Measurements from ENCODE around the gene SFT2D2. TPM values are rescaled to one million over a fixed set of nuclear protein-coding genes. Genes with fewer than 3 reads are reported as not detected.

SFT2D2 gene
- total RNA-seq, 1 donor from 2014 or later, result 13.3 TPM

DNA sequence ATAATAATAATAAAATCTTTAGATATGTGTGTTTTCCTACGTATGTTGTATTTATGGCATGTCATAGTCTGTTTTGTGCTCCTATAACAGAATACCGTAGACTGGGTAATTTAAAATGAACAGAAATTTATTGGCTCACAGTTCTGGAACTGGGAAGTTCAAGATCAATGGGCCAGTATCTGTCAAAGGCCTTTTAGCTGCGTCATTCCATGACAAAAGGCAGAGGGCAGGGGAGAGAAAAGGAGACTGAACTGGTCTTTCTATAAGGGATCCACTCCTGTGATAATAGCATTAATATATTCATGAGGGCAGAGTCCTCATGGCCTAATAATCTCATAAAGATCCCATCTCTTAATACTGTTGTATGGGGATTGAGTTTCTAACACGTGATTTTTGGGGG lies 7.1 kb upstream of the SFT2D2 start:
- Histone ChIP-seq H3K4me1 (peaks cover 5% of the 10 kb centered on the region), H3K36me3 (no peaks in the 10 kb centered on the region), H3K27me3 (ENCODE audit: low read depth) (no peaks in the 10 kb centered on the region), H3K4me3 (no peak overlapping the region), H3K9me3 (replicated peaks) (peaks cover 7% of the 10 kb centered on the region), H3K27ac (replicated peaks) (no peak overlapping the region)
- TF ChIP-seq, protein P1, sequence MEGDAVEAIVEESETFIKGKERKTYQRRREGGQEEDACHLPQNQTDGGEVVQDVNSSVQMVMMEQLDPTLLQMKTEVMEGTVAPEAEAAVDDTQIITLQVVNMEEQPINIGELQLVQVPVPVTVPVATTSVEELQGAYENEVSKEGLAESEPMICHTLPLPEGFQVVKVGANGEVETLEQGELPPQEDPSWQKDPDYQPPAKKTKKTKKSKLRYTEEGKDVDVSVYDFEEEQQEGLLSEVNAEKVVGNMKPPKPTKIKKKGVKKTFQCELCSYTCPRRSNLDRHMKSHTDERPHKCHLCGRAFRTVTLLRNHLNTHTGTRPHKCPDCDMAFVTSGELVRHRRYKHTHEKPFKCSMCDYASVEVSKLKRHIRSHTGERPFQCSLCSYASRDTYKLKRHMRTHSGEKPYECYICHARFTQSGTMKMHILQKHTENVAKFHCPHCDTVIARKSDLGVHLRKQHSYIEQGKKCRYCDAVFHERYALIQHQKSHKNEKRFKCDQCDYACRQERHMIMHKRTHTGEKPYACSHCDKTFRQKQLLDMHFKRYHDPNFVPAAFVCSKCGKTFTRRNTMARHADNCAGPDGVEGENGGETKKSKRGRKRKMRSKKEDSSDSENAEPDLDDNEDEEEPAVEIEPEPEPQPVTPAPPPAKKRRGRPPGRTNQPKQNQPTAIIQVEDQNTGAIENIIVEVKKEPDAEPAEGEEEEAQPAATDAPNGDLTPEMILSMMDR (IDR thresholded peaks at IDR 0.05; ENCODE audit: borderline replicate concordance), result no peak
- intact Hi-C loops (cut with micrococcal nuclease), result no loop called here
- no peak for DNase-seq

DNA sequence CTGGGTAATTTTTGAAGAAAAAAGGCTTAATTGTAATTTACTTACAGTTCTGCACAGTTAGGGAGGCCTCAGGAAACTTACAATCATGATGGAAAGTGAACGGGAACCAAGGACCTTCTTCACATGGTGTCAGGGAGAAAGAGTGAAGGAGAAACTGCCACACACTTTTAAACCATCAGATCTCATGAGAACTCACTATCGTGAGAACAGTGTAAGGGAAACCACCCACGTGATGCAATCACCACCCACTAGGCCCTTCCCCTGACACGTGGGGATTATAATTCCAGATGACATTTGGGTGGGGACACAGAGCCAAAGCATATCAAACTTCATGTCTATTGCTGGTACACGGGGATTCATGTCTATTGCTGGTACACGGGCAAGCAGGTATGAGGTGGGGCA lies 5.3 kb upstream of the SFT2D2 start:
- Histone ChIP-seq H3K27ac (replicated peaks) (no peak overlapping the region), H3K4me1 (peaks cover 11% of the 10 kb centered on the region), H3K9me3 (replicated peaks) (peaks cover 4% of the 10 kb centered on the region), H3K27me3 (ENCODE audit: low read depth) (no peaks in the 10 kb centered on the region), H3K36me3 (no peaks in the 10 kb centered on the region), H3K4me3 (no peak overlapping the region)
- intact Hi-C loops (cut with micrococcal nuclease), result no loop called here
- TF ChIP-seq, protein P1 (IDR thresholded peaks at IDR 0.05; ENCODE audit: borderline replicate concordance), result no peak
- no peak for DNase-seq

DNA sequence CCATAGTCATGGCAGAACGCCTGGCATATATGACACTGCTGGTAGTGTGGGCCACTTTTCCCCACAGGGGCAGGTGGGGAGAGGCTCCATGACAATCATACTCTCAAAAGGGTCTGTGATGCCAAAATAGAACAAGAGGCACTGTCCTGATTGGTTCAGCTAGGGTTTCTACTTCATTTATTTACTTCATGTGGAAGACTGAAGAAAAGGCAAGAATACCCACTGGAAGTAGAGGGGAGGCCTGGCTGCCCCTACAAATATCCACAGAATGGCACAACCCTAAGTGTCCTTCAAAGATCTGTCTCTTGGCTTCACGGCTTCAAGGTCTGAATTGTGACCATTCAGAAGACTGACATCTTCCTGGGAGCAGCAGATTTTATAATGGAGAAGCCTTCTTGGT lies 4.5 kb upstream of the SFT2D2 start:
- peaks cover 19% of the 10 kb centered on the region for H3K4me1 ChIP-seq
- peaks cover 4% of the 10 kb centered on the region for H3K9me3 ChIP-seq (replicated peaks)
- intact Hi-C loops (cut with micrococcal nuclease), result no loop called here
- no peaks in the 10 kb centered on the region for H3K27me3 ChIP-seq (ENCODE audit: low read depth)
- TF ChIP-seq, protein P1 (IDR thresholded peaks at IDR 0.05; ENCODE audit: borderline replicate concordance), result no peak
- no peak overlapping the region for H3K27ac ChIP-seq (replicated peaks)
- H3K4me3 ChIP-seq, result no peak overlapping the region
- no peak for DNase-seq
- H3K36me3 ChIP-seq, result no peaks in the 10 kb centered on the region

DNA sequence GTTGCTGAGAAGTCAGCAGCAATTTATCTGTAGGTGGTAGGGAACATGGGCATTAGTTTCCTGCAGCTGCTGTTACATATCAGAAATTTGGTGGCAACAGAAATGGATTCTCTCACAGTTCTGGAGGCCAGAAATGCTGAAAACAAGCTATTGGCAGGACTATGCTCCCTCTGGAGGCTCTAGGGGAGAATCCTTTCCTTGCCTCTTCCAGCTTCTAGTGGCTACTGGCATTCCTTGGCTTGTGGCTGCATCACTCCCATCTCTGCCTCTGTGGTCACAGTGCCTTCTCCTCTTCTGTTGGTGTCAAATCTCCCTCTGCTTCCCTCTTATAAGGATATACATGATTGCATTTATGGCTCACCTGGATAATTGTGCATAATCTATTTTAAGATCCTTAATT lies 2.5 kb upstream of the SFT2D2 start:
- H3K36me3 ChIP-seq, result no peaks in the 10 kb centered on the region
- no peak for DNase-seq
- no peaks in the 10 kb centered on the region for H3K27me3 ChIP-seq (ENCODE audit: low read depth)
- intact Hi-C loops (cut with micrococcal nuclease), result no loop called here
- H3K27ac ChIP-seq (replicated peaks), result no peak overlapping the region
- no peak overlapping the region for H3K4me3 ChIP-seq
- H3K9me3 ChIP-seq (replicated peaks), result peaks cover 4% of the 10 kb centered on the region
- TF ChIP-seq, protein P1 (IDR thresholded peaks at IDR 0.05; ENCODE audit: borderline replicate concordance), result no peak
- peaks cover 34% of the 10 kb centered on the region for H3K4me1 ChIP-seq

DNA sequence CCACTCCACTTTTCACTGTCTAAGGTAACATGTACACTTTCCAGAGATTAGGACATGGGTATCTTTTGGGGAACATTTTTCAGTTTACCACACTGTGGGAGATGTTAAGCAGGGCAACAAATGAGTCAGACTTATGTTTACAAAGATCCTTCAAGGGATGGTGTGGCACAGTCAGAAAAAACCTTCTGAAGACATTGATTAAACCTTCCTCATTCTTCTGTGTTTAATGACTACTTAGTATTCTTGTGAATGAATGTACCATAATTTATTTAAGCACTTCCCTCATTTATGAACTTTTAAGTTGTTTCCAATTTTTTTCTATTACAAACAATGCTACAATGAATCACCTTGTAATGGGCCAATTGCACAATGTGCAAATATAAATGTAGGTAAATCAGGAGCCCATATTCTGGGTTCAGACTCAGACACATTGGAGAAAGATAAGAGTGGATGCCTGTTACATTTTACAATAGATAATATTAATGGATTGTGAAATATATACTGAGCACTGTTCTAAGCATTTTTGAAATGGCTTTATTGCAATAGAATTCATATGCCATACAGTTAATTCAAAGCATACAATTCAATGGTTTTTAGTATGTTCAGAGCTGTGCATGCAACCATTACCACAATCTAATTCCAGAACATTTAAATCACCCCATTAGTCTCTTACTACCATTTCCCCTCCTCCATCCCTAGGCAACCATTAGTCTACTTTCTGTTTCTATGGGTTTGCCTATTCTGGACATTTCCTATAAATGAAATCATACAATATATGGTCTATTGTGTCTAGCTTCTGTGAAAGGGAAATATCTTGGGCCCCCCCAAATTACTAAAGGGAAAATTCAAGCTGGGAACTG lies 1.9 kb upstream of the SFT2D2 start:
- no peak for DNase-seq
- intact Hi-C loops (cut with micrococcal nuclease), result no loop called here
- Histone ChIP-seq H3K4me3 (no peak overlapping the region), H3K27me3 (ENCODE audit: low read depth) (no peaks in the 10 kb centered on the region), H3K36me3 (no peaks in the 10 kb centered on the region), H3K4me1 (peaks cover 40% of the 10 kb centered on the region), H3K9me3 (replicated peaks) (peaks cover 4% of the 10 kb centered on the region), H3K27ac (replicated peaks) (no peak overlapping the region)
- TF ChIP-seq, protein P1 (IDR thresholded peaks at IDR 0.05; ENCODE audit: borderline replicate concordance), result no peak

Data from left ventricle myocardium inferior (tissue), 1 donor.